Kidney epithelial cell (primary cell): ENCODE measurements around the gene WIPF1. TPM values are rescaled to one million over a fixed set of nuclear protein-coding genes. Genes with fewer than 3 reads are reported as not detected.

Experiments
- DNase-seq: peaks from one replicate; pipeline ENCODE4 v3.0.0-alpha.2; 2010; ENCODE audit warnings: low read depth
- H3K27me3 ChIP-seq: 2 replicates; pipeline ENCODE4 v1.6.0; 2011; ENCODE audit warnings: low read length; ENCODE audit not compliant: control insufficient read depth, insufficient read depth
- H3K36me3 ChIP-seq: 2 replicates; pipeline ENCODE4 v1.5.1; 2011; ENCODE audit warnings: low read length; ENCODE audit not compliant: control insufficient read depth, insufficient read depth
- H3K4me3 ChIP-seq: 2 replicates; pipeline ENCODE4 v1.5.1; 2011; ENCODE audit warnings: low read depth, mild to moderate bottlenecking, control low read depth, low read length
- total RNA-seq: library from RNA; depleted of rRNA; stranded (reverse); fragments of >200 nt; gene quantifications from 2 replicates; pipeline ENCODE4 v1.2.3, GENCODE V29; 2015
- TF ChIP-seq, protein P1 (sequence below): IDR thresholded peaks from 2 replicates; pipeline ENCODE4 v1.5.1; 2011; ENCODE audit warnings: mild to moderate bottlenecking, moderate library complexity, low read length, control low read depth, inconsistent platforms; ENCODE audit not compliant: insufficient read depth, poor library complexity, severe bottlenecking

Gene WIPF1
- total RNA-seq, 1 donor from 2014 or later: 9.5 TPM

DNA sequence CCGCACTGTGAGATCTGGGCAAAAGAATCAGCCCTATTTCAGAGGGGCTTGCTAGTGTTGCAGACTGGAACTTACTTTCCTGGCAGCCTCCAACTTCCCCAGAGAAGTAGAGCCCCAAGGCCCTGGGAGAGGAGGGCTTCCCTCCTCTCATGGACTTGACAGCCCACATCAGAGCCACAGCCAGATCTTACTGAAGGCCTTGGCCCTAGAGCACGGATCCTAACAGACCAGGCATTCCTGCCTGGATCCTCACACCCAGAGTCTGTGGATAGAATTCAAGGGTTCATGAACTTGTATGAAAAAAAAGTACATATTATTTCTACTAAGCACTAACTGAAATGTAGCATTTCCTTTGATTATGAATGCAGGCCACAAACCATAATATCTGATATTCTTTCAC, 8.3 kb downstream of the WIPF1 start:
- no peak for DNase-seq
- H3K4me3 ChIP-seq: no peak overlapping the region
- H3K36me3 ChIP-seq: no peaks in the 10 kb centered on the region
- H3K27me3 ChIP-seq: no peaks in the 10 kb centered on the region
- TF ChIP-seq, protein P1, sequence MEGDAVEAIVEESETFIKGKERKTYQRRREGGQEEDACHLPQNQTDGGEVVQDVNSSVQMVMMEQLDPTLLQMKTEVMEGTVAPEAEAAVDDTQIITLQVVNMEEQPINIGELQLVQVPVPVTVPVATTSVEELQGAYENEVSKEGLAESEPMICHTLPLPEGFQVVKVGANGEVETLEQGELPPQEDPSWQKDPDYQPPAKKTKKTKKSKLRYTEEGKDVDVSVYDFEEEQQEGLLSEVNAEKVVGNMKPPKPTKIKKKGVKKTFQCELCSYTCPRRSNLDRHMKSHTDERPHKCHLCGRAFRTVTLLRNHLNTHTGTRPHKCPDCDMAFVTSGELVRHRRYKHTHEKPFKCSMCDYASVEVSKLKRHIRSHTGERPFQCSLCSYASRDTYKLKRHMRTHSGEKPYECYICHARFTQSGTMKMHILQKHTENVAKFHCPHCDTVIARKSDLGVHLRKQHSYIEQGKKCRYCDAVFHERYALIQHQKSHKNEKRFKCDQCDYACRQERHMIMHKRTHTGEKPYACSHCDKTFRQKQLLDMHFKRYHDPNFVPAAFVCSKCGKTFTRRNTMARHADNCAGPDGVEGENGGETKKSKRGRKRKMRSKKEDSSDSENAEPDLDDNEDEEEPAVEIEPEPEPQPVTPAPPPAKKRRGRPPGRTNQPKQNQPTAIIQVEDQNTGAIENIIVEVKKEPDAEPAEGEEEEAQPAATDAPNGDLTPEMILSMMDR: no peak

DNA sequence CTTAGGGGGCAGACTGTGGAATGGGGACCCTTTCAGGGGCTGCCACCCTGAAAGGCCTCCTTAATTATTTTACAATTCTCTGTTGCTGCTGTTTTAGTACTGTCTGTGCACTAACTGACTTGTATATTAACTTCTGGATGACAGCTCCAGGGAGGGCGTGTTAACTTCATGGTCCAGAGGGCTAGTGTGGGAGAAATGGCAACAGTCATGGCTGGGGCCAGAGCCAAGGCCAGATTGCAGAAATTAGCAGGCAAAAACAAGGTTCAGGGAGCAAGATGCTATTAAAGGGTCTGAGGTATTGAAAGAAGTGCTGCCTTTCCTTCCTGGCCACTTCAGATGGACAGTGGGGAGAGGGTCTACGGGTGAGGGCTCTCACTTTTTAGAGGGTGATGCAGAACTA, 9.1 kb downstream of the WIPF1 start:
- H3K36me3 ChIP-seq: no peaks in the 10 kb centered on the region
- DNase-seq: no peak
- H3K27me3 ChIP-seq: no peaks in the 10 kb centered on the region
- H3K4me3 ChIP-seq: no peak overlapping the region
- TF ChIP-seq, protein P1: no peak

DNA sequence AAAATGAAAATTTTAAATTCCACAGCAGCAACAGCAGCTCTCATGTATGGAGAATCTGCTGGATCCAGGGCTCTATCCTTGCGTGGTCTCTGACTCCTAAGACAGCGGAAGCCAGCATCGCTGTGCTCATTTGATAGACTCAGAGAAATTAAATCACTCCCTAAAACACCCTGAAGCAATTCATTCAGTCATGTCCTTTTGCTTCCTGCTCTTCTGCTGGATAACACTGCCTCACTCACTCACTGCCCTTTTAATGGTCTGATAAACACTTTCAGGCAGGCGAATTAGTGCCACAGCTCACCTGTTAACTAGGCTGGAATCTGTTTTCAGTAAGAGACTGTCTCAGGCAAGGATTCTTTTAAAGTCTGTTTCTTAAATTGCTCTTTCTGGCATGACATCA, 10.0 kb downstream of the WIPF1 start:
- no peak for DNase-seq
- Histone ChIP-seq H3K27me3 (no peaks in the 10 kb centered on the region), H3K36me3 (no peaks in the 10 kb centered on the region), H3K4me3 (no peak overlapping the region)
- TF ChIP-seq, protein P1: no peak

DNA sequence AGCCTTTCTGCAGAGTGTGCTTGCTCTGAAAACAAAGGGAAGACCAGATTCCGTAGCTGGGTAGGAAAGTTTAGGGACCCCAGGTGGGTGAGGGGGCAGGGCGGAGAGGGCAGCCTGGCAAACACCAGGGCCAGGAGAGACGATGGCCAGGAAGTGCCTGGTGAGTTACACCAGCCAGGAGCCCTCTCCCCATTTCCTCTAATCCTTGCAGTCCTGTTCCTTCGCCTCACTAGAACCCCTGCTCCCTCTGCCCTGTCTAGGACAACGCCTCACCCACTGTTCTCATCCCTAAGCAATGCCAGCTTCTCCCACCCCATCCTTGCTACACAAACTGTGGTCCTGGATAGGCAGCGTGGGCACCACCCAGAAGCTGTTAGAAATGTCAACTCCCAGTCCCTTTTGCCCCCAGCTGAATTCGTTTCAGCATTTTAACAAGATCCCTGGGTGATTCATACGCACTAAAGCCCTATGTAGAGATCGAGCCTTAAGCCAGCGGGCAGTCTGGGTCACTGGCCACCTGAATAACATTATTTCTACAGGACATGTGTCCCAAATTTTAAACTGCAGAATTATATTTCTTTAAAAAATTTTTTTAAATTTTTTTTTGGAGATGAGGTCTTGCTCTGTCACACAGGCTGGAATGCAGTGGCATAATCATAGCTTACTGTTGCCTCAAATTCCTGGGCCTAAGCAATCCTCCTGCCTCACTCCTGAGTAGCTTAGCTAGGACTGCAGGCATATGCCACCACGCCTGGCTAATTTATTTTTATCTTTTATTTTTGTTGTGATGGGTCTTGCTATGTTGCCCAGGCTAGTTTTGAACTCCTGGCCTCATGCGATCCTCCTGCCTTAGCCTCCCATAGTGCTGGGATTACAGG, 10.9 kb downstream of the WIPF1 start:
- TF ChIP-seq, protein P1: no peak
- no peak for DNase-seq
- Histone ChIP-seq H3K27me3 (no peaks in the 10 kb centered on the region), H3K36me3 (no peaks in the 10 kb centered on the region), H3K4me3 (no peak overlapping the region)

DNA sequence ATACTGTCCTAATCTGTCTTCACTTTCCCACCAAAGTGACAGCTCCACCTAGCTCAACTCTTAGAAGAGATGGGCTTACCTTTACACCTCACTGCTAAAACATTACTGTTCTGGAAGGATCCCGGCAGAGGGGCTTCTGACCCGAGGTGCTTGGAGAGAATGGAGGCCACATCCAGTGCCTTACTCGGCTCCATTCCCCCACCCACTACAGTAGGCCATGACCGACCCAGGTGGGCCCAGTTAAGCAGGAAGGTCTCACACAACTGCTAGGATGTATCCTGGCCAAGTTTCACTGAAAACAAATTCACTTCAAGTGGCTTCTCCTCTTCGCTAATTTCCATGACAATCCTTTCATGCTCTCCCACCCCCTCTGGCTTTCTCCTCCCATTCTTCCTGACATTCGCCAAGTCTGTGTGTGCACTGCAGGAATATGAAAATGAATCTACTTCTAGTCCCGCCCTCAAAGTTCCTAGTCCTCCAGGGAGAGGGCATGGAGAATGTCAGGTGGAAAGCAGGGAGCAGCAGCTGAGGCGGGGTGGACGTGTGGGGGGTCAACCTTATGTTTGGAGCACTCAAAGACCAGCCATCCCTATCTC, 11.8 kb downstream of the WIPF1 start:
- Histone ChIP-seq H3K4me3 (no peak overlapping the region), H3K27me3 (no peaks in the 10 kb centered on the region), H3K36me3 (no peaks in the 10 kb centered on the region)
- TF ChIP-seq, protein P1: no peak
- no peak for DNase-seq
